IMR-90 (cell line): ENCODE measurements around the gene ECM1.

Experiments used
- BHLHE40 ChIP-seq: fragments of 150-350 bp; IDR thresholded peaks from 2 replicates; pipeline ENCODE4 v1.6.1; 2016; ENCODE audit warnings: mild to moderate bottlenecking, low read depth, low read length
- CEBPB ChIP-seq: IDR thresholded peaks from 2 replicates; pipeline ENCODE4 v1.6.1; 2012; ENCODE audit warnings: low read depth, low read length, improper control_type of control experiment
- CHD1 ChIP-seq: IDR thresholded peaks from 2 replicates; pipeline ENCODE4 v1.6.1; 2012; ENCODE audit warnings: low read depth, low read length, improper control_type of control experiment
- MAZ ChIP-seq: IDR thresholded peaks from 2 replicates; pipeline ENCODE4 v1.6.1; 2012; ENCODE audit warnings: low read depth, mild to moderate bottlenecking, low read length, improper control_type of control experiment, moderate library complexity, borderline replicate concordance
- POLR2A ChIP-seq: IDR thresholded peaks from 2 replicates; pipeline ENCODE4 v1.6.1; 2012; ENCODE audit warnings: mild to moderate bottlenecking, low read depth, low read length
- RCOR1 ChIP-seq: IDR thresholded peaks from 2 replicates; pipeline ENCODE4 v1.6.1; 2012; ENCODE audit warnings: mild to moderate bottlenecking, low read length, improper control_type of control experiment; ENCODE audit not compliant: insufficient replicate concordance
- USF2 ChIP-seq: fragments of 150-350 bp; IDR thresholded peaks from 2 replicates; pipeline ENCODE4 v1.6.1; 2017; ENCODE audit warnings: mild to moderate bottlenecking, antibody characterized with exemption, low read length, low read depth
- TF ChIP-seq, protein P1 (sequence below): conservative IDR thresholded peaks from 2 replicates; pipeline ENCODE4 v1.5.1; 2012; ENCODE audit warnings: mild to moderate bottlenecking, low read depth, low read length, improper control_type of control experiment

GRCh38 chr1:150472601-150473200, 35.2 kb upstream of the ECM1 start:
- TF ChIP-seq BHLHE40 (no peak), RCOR1 (no peak), MAZ (no peak), CEBPB (no peak), POLR2A (no peak), CHD1 (no peak), USF2 (no peak)
- TF ChIP-seq, protein P1, sequence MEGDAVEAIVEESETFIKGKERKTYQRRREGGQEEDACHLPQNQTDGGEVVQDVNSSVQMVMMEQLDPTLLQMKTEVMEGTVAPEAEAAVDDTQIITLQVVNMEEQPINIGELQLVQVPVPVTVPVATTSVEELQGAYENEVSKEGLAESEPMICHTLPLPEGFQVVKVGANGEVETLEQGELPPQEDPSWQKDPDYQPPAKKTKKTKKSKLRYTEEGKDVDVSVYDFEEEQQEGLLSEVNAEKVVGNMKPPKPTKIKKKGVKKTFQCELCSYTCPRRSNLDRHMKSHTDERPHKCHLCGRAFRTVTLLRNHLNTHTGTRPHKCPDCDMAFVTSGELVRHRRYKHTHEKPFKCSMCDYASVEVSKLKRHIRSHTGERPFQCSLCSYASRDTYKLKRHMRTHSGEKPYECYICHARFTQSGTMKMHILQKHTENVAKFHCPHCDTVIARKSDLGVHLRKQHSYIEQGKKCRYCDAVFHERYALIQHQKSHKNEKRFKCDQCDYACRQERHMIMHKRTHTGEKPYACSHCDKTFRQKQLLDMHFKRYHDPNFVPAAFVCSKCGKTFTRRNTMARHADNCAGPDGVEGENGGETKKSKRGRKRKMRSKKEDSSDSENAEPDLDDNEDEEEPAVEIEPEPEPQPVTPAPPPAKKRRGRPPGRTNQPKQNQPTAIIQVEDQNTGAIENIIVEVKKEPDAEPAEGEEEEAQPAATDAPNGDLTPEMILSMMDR = no peak
